Superior temporal gyrus (tissue), 1 donor: ENCODE results near the gene FCMR.

Experiments
- DNase-seq: peaks from one replicate; pipeline ENCODE4 v3.0.0-alpha.2; 2016; ENCODE audit errors: extremely low spot score

Gene FCMR

GRCh38 chr1:206901944-206902343 is 19.8 kb downstream of the FCMR start:
- DNase-seq, result no peak

- no peak for DNase-seq
These were observed 21.6 kb downstream of the FCMR start for GRCh38 chr1:206900149-206900548.

- no peak for DNase-seq
These were observed 22.0 kb downstream of the FCMR start for GRCh38 chr1:206899717-206900116.

GRCh38 chr1:206898915-206899431 is 22.8 kb downstream of the FCMR start:
- DNase-seq, result no peak

GRCh38 chr1:206898089-206898914 is 23.4 kb downstream of the FCMR start:
- DNase-seq, result no peak

GRCh38 chr1:206897175-206897574 is 24.6 kb downstream of the FCMR start, which contains the start of gene IL24:
TSS of gene IL24 (plus strand) at chr1:206897443. CDS start at chr1:206897833, 390 bp downstream.
- no peak for DNase-seq

- DNase-seq, result no peak
These were observed 25.5 kb downstream of the FCMR start for GRCh38 chr1:206896261-206896660.

- no peak for DNase-seq
These were observed 25.9 kb downstream of the FCMR start for GRCh38 chr1:206895837-206896242.

GRCh38 chr1:206895325-206895724 is 26.4 kb downstream of the FCMR start:
- DNase-seq, result no peak

- no peak for DNase-seq
These were observed 28.4 kb downstream of the FCMR start for GRCh38 chr1:206893380-206893779.

GRCh38 chr1:206892351-206892984 is 29.3 kb downstream of the FCMR start:
- no peak for DNase-seq

GRCh38 chr1:206891412-206891811 is 30.3 kb downstream of the FCMR start:
- DNase-seq, result no peak

- no peak for DNase-seq
These were observed 31.3 kb downstream of the FCMR start for GRCh38 chr1:206890125-206891060.

GRCh38 chr1:206887701-206888100 is 34.0 kb downstream of the FCMR start:
- no peak for DNase-seq

GRCh38 chr1:206886831-206887230 is 34.9 kb downstream of the FCMR start:
- DNase-seq, result no peak

- DNase-seq, result no peak
These were observed 36.2 kb downstream of the FCMR start for GRCh38 chr1:206885341-206886060.

GRCh38 chr1:206883876-206884275 is 37.9 kb downstream of the FCMR start:
- no peak for DNase-seq

GRCh38 chr1:206883160-206883559 is 38.6 kb downstream of the FCMR start:
- DNase-seq, result no peak

- DNase-seq, result no peak
These were observed 39.2 kb downstream of the FCMR start for GRCh38 chr1:206882555-206882954.

GRCh38 chr1:206880314-206880713 is 41.4 kb downstream of the FCMR start:
- DNase-seq, result no peak

GRCh38 chr1:206878456-206878855 is 43.3 kb downstream of the FCMR start:
- DNase-seq, result no peak
